ENCODE data around the gene IRAG1. TPM values are rescaled to one million over a fixed set of nuclear protein-coding genes. Genes with fewer than 3 reads are reported as not detected.

IRAG1 gene
- total RNA-seq, 1 experiment from 2014 or later = 0.21 TPM

DNA sequence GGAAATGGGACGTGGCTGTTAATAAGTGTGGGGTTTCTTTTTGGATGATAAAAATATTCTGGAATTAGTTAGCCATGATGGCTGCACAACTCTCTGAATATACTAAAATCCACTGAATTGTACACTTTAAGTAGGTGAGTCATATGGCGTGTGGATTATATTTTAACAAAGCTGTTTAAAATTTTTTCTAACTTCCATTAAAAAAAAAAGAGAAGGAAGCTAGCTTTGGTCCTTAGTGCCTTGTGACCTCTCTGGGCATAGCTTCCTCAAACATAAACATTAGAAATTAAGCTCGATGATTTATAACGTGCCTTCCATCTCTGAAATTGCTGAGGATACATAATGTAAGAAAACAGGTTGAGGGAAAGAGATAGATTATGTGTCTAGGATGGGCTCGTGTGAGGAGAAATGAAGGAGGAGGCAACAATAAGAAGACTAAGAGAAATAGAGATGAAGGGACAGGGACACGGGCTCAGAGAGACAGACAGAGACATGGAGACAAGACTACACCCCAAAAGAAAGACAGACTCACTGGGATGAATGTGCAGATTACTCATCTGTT, 20.0 kb downstream of the IRAG1 start:
- CTCF ChIA-PET = no interaction called here
- no TSS peak for BruUV-seq (replicated peaks)
- peaks cover 10% of the 10 kb centered on the region for H3K27me3 ChIP-seq (ENCODE audit: control insufficient read depth, insufficient read depth, low read length)
- intact Hi-C loops (cut with micrococcal nuclease; ENCODE audit: unreplicated experiment) = no loop called here
- in situ Hi-C loops (cut with HindIII; ENCODE audit: low pct_unique_long_range_greater_than_20kb, low sequenced_read_pairs) = no loop called here
- H3K4me1 ChIP-seq (ENCODE audit: control insufficient read depth, insufficient read depth, low read length) = peaks cover 18% of the 10 kb centered on the region
- no peak overlapping the region for H3K4me3 ChIP-seq (ENCODE audit: low read depth in 2 of 2, low read length in 2 of 2)
- no peaks in the 10 kb centered on the region for H3K36me3 ChIP-seq (ENCODE audit: control insufficient read depth, insufficient read depth, low read length)
- TF ChIP-seq POLR2AphosphoS5 (IDR thresholded peaks at IDR 0.05; ENCODE audit: low read depth, low read length) (no peak), SIN3A (IDR thresholded peaks at IDR 0.05; ENCODE audit: borderline replicate concordance, insufficient read depth, low read depth, low read length) (no peak), REST (IDR thresholded peaks at IDR 0.05; ENCODE audit: insufficient read depth in 1 of 2, low read depth in 2 of 2, low read length in 1 of 2) (no peak), TCF7L2 (IDR thresholded peaks at IDR 0.05; ENCODE audit: low read depth, low read length) (no peak)
- TF ChIP-seq, protein P1, sequence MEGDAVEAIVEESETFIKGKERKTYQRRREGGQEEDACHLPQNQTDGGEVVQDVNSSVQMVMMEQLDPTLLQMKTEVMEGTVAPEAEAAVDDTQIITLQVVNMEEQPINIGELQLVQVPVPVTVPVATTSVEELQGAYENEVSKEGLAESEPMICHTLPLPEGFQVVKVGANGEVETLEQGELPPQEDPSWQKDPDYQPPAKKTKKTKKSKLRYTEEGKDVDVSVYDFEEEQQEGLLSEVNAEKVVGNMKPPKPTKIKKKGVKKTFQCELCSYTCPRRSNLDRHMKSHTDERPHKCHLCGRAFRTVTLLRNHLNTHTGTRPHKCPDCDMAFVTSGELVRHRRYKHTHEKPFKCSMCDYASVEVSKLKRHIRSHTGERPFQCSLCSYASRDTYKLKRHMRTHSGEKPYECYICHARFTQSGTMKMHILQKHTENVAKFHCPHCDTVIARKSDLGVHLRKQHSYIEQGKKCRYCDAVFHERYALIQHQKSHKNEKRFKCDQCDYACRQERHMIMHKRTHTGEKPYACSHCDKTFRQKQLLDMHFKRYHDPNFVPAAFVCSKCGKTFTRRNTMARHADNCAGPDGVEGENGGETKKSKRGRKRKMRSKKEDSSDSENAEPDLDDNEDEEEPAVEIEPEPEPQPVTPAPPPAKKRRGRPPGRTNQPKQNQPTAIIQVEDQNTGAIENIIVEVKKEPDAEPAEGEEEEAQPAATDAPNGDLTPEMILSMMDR (IDR thresholded peaks at IDR 0.05) = no peak
- no peaks in the 10 kb centered on the region for H3K9me3 ChIP-seq (ENCODE audit: control insufficient read depth, insufficient read depth, low read depth, low read length)
- no peak for ATAC-seq
- no peak for DNase-seq (ENCODE audit: low read depth, low spot score)
- H3K27ac ChIP-seq (ENCODE audit: low read length) = no peak overlapping the region
- POLR2A ChIA-PET = interaction anchor here (0.9 kb wide), 1 partner anchor 197 kb away, joined by 3 read pairs; no protein-coding TSS in a partner anchor

GRCh38 chr11:10670099-10670498, 23.5 kb downstream of the IRAG1 start:
- H3K27ac ChIP-seq (ENCODE audit: low read length) = peak overlapping the region; percentile 67
- intact Hi-C loops (cut with micrococcal nuclease; ENCODE audit: unreplicated experiment) = no loop called here
- in situ Hi-C loops (cut with HindIII; ENCODE audit: low pct_unique_long_range_greater_than_20kb, low sequenced_read_pairs) = no loop called here
- DNase-seq (ENCODE audit: low read depth, low spot score) (no peak), ATAC-seq (no peak)
- H3K36me3 ChIP-seq (ENCODE audit: control insufficient read depth, insufficient read depth, low read length) = no peaks in the 10 kb centered on the region
- no peaks in the 10 kb centered on the region for H3K9me3 ChIP-seq (ENCODE audit: control insufficient read depth, insufficient read depth, low read depth, low read length)
- ChIA-PET CTCF (no interaction called here), POLR2A (interaction anchor here (0.6 kb wide), 1 partner anchor 452 kb away, joined by 6 read pairs; no protein-coding TSS in a partner anchor)
- no peak overlapping the region for H3K4me3 ChIP-seq (ENCODE audit: low read depth in 2 of 2, low read length in 2 of 2)
- 0 out of 2 replicates have a peak, but pooled peaks have one; percentile 2 for TF ChIP-seq TCF7L2 (IDR thresholded peaks at IDR 0.05; ENCODE audit: low read depth, low read length)
- no peak for TF ChIP-seq REST (IDR thresholded peaks at IDR 0.05; ENCODE audit: insufficient read depth in 1 of 2, low read depth in 2 of 2, low read length in 1 of 2)
- no TSS peak for BruUV-seq (replicated peaks)
- peaks cover 27% of the 10 kb centered on the region for H3K4me1 ChIP-seq (ENCODE audit: control insufficient read depth, insufficient read depth, low read length)
- H3K27me3 ChIP-seq (ENCODE audit: control insufficient read depth, insufficient read depth, low read length) = peaks cover 6% of the 10 kb centered on the region
